H1 (cell line): ENCODE measurements around the gene THAP7. TPM values are rescaled to one million over a fixed set of nuclear protein-coding genes. Genes with fewer than 3 reads are reported as not detected.

Experiments
- CTCF ChIA-PET: fragments of 300-600 bp; sonication (Branson Sonifier 250); formaldehyde crosslinking; loops from one replicate; lab custom pipeline; 2021; ENCODE audit not compliant: partially characterized antibody; lab: Charles Lee
- POLR2A ChIA-PET: fragments of 300-600 bp; sonication (Branson Sonifier 250); formaldehyde crosslinking; loops from one replicate; lab custom pipeline; 2021; ENCODE audit warnings: inconsistent platforms; ENCODE audit not compliant: partially characterized antibody; lab: Charles Lee
- DNase-seq, 2 experiments: peaks; one replicate each; pipeline versions ENCODE4 v3.0.0 to v3.0.0-alpha.2; 2010 to 2022; ENCODE audit warnings: low spot score in 2 of 2, low read depth in 1 of 2, mixed read lengths in 1 of 2
- FAIRE-seq: peaks from 2 replicates; lab custom pipeline; 2011; peaks lifted over from hg19 to GRCh38; lab: Jason Lieb, UNC
- H2AFZ ChIP-seq: 2 replicates; pipeline ENCODE4 v1.8.1; 2012; ENCODE audit warnings: low read length, inconsistent platforms
- H2AK5ac ChIP-seq: 2 replicates; pipeline ENCODE4 v1.6.1; 2013; ENCODE audit warnings: low read depth, low read length
- H2BK120ac ChIP-seq: replicated peaks from 2 replicates; pipeline ENCODE3; 2013; ENCODE audit warnings: low read depth, low read length, inconsistent platforms
- H2BK12ac ChIP-seq: 2 replicates; pipeline ENCODE4 v1.6.1; 2013; ENCODE audit warnings: low read depth, low read length
- H2BK15ac ChIP-seq: 2 replicates; pipeline ENCODE4 v1.6.1; 2013; ENCODE audit warnings: low read length
- H2BK20ac ChIP-seq: 2 replicates; pipeline ENCODE4 v1.6.1; 2013; ENCODE audit warnings: low read length
- H2BK5ac ChIP-seq: 2 replicates; pipeline ENCODE4 v1.6.1; 2013; ENCODE audit warnings: low read depth, low read length
- H3K14ac ChIP-seq: 2 replicates; pipeline ENCODE4 v1.6.1; 2013; ENCODE audit warnings: inconsistent platforms; ENCODE audit not compliant: insufficient read length
- H3K18ac ChIP-seq: 2 replicates; pipeline ENCODE4 v1.6.1; 2013; ENCODE audit warnings: low read length; ENCODE audit errors: extremely low read depth
- H3K23ac ChIP-seq: 2 replicates; pipeline ENCODE4 v1.6.1; 2013; ENCODE audit warnings: inconsistent platforms; ENCODE audit not compliant: insufficient read length
- H3K23me2 ChIP-seq: 2 replicates; pipeline ENCODE4 v1.6.1; 2013; ENCODE audit warnings: low read depth, low read length
- H3K27ac ChIP-seq: 2 replicates; pipeline ENCODE4 v1.6.1; 2011; ENCODE audit warnings: low read depth, low read length, inconsistent platforms
- H3K27me3 ChIP-seq, 4 experiments: replicated peaks in 1 of 4; 1 replicate in 1 of 4; 2 replicates in 3 of 4; pipeline versions ENCODE4 v1.6.1 to v1.8.1; 2011 to 2013; ENCODE audit warnings: low read length in 3 of 4, mild to moderate bottlenecking in 3 of 4, inconsistent platforms in 2 of 4, mixed read lengths in 2 of 4, moderate library complexity in 1 of 4; ENCODE audit not compliant: control insufficient read depth in 3 of 4, insufficient read depth in 3 of 4; ENCODE audit errors: extremely low read depth in 1 of 4
- H3K36me3 ChIP-seq, 4 experiments: 2 replicates each; pipeline versions ENCODE4 v1.6.1 to v1.8.1; 2011 to 2013; ENCODE audit warnings: mild to moderate bottlenecking in 4 of 4, low read length in 3 of 4, moderate library complexity in 2 of 4, control low read depth in 1 of 4, inconsistent platforms in 1 of 4; ENCODE audit not compliant: insufficient read depth in 4 of 4, control insufficient read depth in 2 of 4
- H3K4ac ChIP-seq: replicated peaks from 2 replicates; pipeline ENCODE3; 2013; ENCODE audit warnings: low read length, low read depth, mixed read lengths, inconsistent platforms; ENCODE audit not compliant: insufficient read length
- H3K4me1 ChIP-seq, 4 experiments: replicated peaks in 1 of 4; 1 replicate in 1 of 4; 2 replicates in 3 of 4; pipeline versions ENCODE4 v1.6.1 to v1.8.1; 2011 to 2013; ENCODE audit warnings: low read length in 3 of 4, inconsistent platforms in 2 of 4, mixed read lengths in 1 of 4; ENCODE audit not compliant: insufficient read depth in 4 of 4, control insufficient read depth in 3 of 4
- H3K4me2 ChIP-seq, 2 experiments: 2 replicates each; pipeline versions ENCODE4 v1.6.1 to v1.8.1; 2011 to 2013; ENCODE audit warnings: low read depth in 2 of 2, low read length in 2 of 2, control low read depth in 1 of 2, inconsistent platforms in 1 of 2, mild to moderate bottlenecking in 1 of 2; ENCODE audit not compliant: insufficient read depth in 1 of 2
- H3K4me3 ChIP-seq, 4 experiments: fragments of 200-600, 300-600 bp in 1 of 4; sonication (generic), shearing (Covaris generic), sonication (Bioruptor Twin) in 1 of 4; 2 replicates each; pipeline versions ENCODE4 v1.5.1 to v1.8.1; 2011 to 2016; ENCODE audit warnings: low read length in 4 of 4, low read depth in 3 of 4, control low read depth in 2 of 4, inconsistent platforms in 2 of 4, mild to moderate bottlenecking in 2 of 4, mixed read lengths in 1 of 4, moderate library complexity in 1 of 4; ENCODE audit not compliant: insufficient read depth in 2 of 4; ENCODE audit errors: extremely low read depth in 1 of 4
- H3K56ac ChIP-seq: replicated peaks from 2 replicates; pipeline ENCODE3; 2013; ENCODE audit warnings: low read depth, mild to moderate bottlenecking, mixed read lengths, low read length, inconsistent platforms; ENCODE audit not compliant: insufficient read length
- H3K79me1 ChIP-seq: 2 replicates; pipeline ENCODE4 v1.6.1; 2013; ENCODE audit warnings: low read depth, low read length, control low read depth
- H3K79me2 ChIP-seq, 2 experiments: 2 replicates each; pipeline versions ENCODE4 v1.6.1 to v1.8.1; 2012 to 2013; ENCODE audit warnings: low read length in 2 of 2, mild to moderate bottlenecking in 2 of 2, inconsistent platforms in 1 of 2; ENCODE audit not compliant: insufficient read depth in 2 of 2, control insufficient read depth in 1 of 2
- H3K9ac ChIP-seq, 4 experiments: replicated peaks in 1 of 4; 1 replicate in 1 of 4; 2 replicates in 3 of 4; pipeline versions ENCODE4 v1.6.1 to v1.8.1; 2011 to 2013; ENCODE audit warnings: low read depth in 3 of 4, low read length in 3 of 4, control low read depth in 2 of 4, mild to moderate bottlenecking in 2 of 4, moderate library complexity in 2 of 4, inconsistent platforms in 1 of 4; ENCODE audit errors: extremely low read depth in 1 of 4
- H3K9me3 ChIP-seq, 2 experiments: 2 replicates each; pipeline versions ENCODE4 v1.6.1 to v1.8.1; 2012 to 2013; ENCODE audit warnings: mild to moderate bottlenecking in 2 of 2, moderate library complexity in 2 of 2, control low read depth in 1 of 2, inconsistent platforms in 1 of 2, low read depth in 1 of 2, low read length in 1 of 2, mixed read lengths in 1 of 2; ENCODE audit not compliant: insufficient read depth in 2 of 2
- H4K20me1 ChIP-seq, 2 experiments: replicated peaks in 1 of 2; 2 replicates each; pipeline versions ENCODE3 to v1.8.1; 2011 to 2013; ENCODE audit warnings: inconsistent platforms in 2 of 2, low read length in 2 of 2, mild to moderate bottlenecking in 1 of 2; ENCODE audit not compliant: insufficient read depth in 2 of 2, control insufficient read depth in 1 of 2
- H4K5ac ChIP-seq: 2 replicates; pipeline ENCODE4 v1.6.1; 2013; ENCODE audit warnings: low read length, low read depth, mixed read lengths, inconsistent platforms; ENCODE audit not compliant: insufficient read length
- H4K8ac ChIP-seq: 2 replicates; pipeline ENCODE4 v1.8.0; 2013; ENCODE audit warnings: mild to moderate bottlenecking, moderate library complexity, low read length, inconsistent platforms; ENCODE audit not compliant: insufficient read depth; ENCODE audit errors: extremely low read depth
- H4K91ac ChIP-seq: replicated peaks from 2 replicates; pipeline ENCODE3; 2013; ENCODE audit warnings: low read length, mixed read lengths, inconsistent platforms; ENCODE audit not compliant: insufficient read length
- FOSL1 ChIP-seq: IDR thresholded peaks from 2 replicates; pipeline ENCODE4 v1.6.1; 2011; ENCODE audit warnings: mild to moderate bottlenecking, low read depth, low read length, moderate library complexity; ENCODE audit not compliant: insufficient read depth
- SIRT6 ChIP-seq: IDR thresholded peaks from one replicate; pipeline ENCODE4 v1.7.1; 2012; ENCODE audit warnings: low read length, inconsistent platforms
- SP2 ChIP-seq: IDR thresholded peaks from 2 replicates; pipeline ENCODE4 v1.6.1; 2012; ENCODE audit warnings: mild to moderate bottlenecking, low read length, inconsistent platforms
- TAF1 ChIP-seq: IDR thresholded peaks from 2 replicates; pipeline ENCODE4 v1.6.1; 2011; ENCODE audit warnings: mild to moderate bottlenecking, low read depth, low read length
- USF2 ChIP-seq: IDR thresholded peaks from 2 replicates; pipeline ENCODE4 v1.6.1; 2011; ENCODE audit warnings: low read length, improper control_type of control experiment
- WGBS, 2 experiments: shearing (Covaris generic) in 1 of 2; methylation state at CpG; one replicate each; pipeline versions ENCODE4 v1.1.6 to v1.1.7; 2013 to 2015; ENCODE audit warnings: low lambda C conversion rate in 2 of 2, mixed read lengths in 2 of 2, inconsistent platforms in 1 of 2, low coverage in 1 of 2, missing lambda C conversion rate in 1 of 2; ENCODE audit not compliant: insufficient replicate concordance in 2 of 2, insufficient coverage in 1 of 2, insufficient read length in 1 of 2; ENCODE audit errors: extremely low coverage in 1 of 2, missing lambda C conversion rate in 1 of 2; 5-methylcytosine and 5-hydroxymethylcytosine counted together
- polyA plus RNA-seq, 7 experiments: library from polyadenylated mRNA; depleted of rRNA in 3 of 7; stranded (reverse) in 5 of 7; unstranded in 2 of 7; fragments of >200 nt in 5 of 7; fragments of 200-250 nt in 2 of 7; gene quantifications; 1 replicate in 5 of 7; 2 replicates in 1 of 7; 4 replicates in 1 of 7; pipeline versions ENCODE4 v1.2.1 to v1.2.3, GENCODE V29; 2011 to 2013; ENCODE audit warnings: missing spikeins in 2 of 7, mixed read lengths in 2 of 7
- total RNA-seq: library from RNA; stranded (reverse); fragmentation: NEBNext Ultra II Directional; extraction: Animal tissue kit (Norgen Biotek cat#: 25700); gene quantifications from 2 replicates; pipeline ENCODE4 v1.2.1, GENCODE V29; 2021

The THAP7 gene
- total and polyA plus RNA-seq, 2 of the 8 experiments (the other 6 are each of a cell fraction or from before 2014, with no cell fraction given): 16.9 to 32.5 TPM

- DNase-seq (no peak), FAIRE-seq (no peak)
- no peak overlapping the region for H2BK20ac ChIP-seq
- CTCF ChIA-PET: interaction anchor here (0.8 to 3.9 kb wide), 10 partner anchors 11 to 159 kb away, joined by 3 to 18 read pairs (median 4); partner anchors contain the start of genes LZTR1 and SLC7A4
- H3K56ac ChIP-seq: no peak overlapping the region
- no peak overlapping the region for H2BK12ac ChIP-seq
- POLR2A ChIA-PET: interaction anchor here (0.7 to 1.8 kb wide), 3 partner anchors 19 to 63 kb away, joined by 3 to 5 read pairs (median 4); partner anchors contain the start of gene LZTR1
- peaks cover 6% of the 10 kb centered on the region; the same call in 1 of the 2 replicates for H3K23me2 ChIP-seq
- no peak overlapping the region for H2BK120ac ChIP-seq
- H2AFZ ChIP-seq: no peak overlapping the region
- H3K79me2 ChIP-seq: no peaks in the 10 kb centered on the region
- H3K23ac ChIP-seq: no peak overlapping the region
- no peak overlapping the region for H4K8ac ChIP-seq
- H3K79me1 ChIP-seq: no peaks in the 10 kb centered on the region
- H2BK15ac ChIP-seq: no peak overlapping the region
- no peak overlapping the region for H4K5ac ChIP-seq
- no peaks in the 10 kb centered on the region for H4K20me1 ChIP-seq
- no peak overlapping the region for H2AK5ac ChIP-seq
- H3K27ac ChIP-seq: no peak overlapping the region
- TF ChIP-seq USF2 (no peak), FOSL1 (no peak), SIRT6 (no peak), TAF1 (no peak), SP2 (no peak)
- peak overlapping the region; percentile 2 to 71 (median 58); a peak in 6 of 8 replicates for H3K4me3 ChIP-seq
- no peak overlapping the region for H3K4ac ChIP-seq
- H3K27me3 ChIP-seq: peaks cover 0 to 7% (median 2%) of the 10 kb centered on the region in 4 experiments; a peak in 3 of 7 replicates
- no peaks in the 10 kb centered on the region for H3K36me3 ChIP-seq
- 60% methylated on average over 15 of the region's 15 CpGs; no CpG with 5 or more reads in 1 of the 2 experiments for WGBS, 2 experiments
- H3K18ac ChIP-seq: no peak overlapping the region
- H3K4me1 ChIP-seq: peaks cover 0 to 10% (median 0%) of the 10 kb centered on the region in 4 experiments; a peak in 2 of 7 replicates
- H2BK5ac ChIP-seq: no peak overlapping the region
- H3K9ac ChIP-seq: no peak overlapping the region
- H3K14ac ChIP-seq: no peak overlapping the region
- H3K4me2 ChIP-seq: peak overlapping the region; percentile 65 to 79
- no peak overlapping the region for H4K91ac ChIP-seq
- no peaks in the 10 kb centered on the region for H3K9me3 ChIP-seq
Measured at GRCh38 chr22:21044931-21045584, 43.1 kb upstream of the THAP7 start.
